ENCODE measurements around the gene NDUFAF8. TPM values are rescaled to one million over a fixed set of nuclear protein-coding genes. Genes with fewer than 3 reads are reported as not detected.

The NDUFAF8 gene
- total and polyA plus RNA-seq, 8 donors = 14.5 to 185 (median 43.4) TPM; not detected in 1

DNA sequence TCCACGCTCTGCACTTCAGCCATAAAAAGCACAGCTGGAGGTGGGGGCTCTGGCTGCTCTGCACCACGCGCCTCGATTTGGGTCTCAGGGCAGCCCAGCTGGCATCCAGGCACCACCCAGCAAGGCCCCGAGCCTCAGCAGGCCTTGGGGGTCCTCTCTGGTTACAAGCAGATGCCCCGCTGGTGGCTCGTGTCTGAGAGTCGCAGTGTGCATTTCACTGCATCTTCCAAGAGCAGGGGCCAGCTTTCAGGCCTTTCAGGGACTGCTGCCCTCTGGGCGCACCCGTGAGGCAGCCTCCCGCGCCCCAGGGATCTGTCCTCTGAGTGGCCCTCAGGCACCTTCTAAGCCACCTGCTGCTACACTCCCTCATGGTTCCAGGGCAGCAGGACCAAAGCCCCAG is 25.5 kb downstream of the NDUFAF8 start:
- intact Hi-C loops (cut with DNase I; ENCODE audit: low total_unique reads) = no loop called here
- DNase-seq = no peak
- no peak overlapping the region for H3K4me3 ChIP-seq
- no peaks in the 10 kb centered on the region for H3K4me1 ChIP-seq
- no peak for TF ChIP-seq EP300 (IDR thresholded peaks at IDR 0.05)
- TF ChIP-seq POLR2A (IDR thresholded peaks at IDR 0.05) = no peak
- peaks cover 65 to 100% (median 94%) of the 10 kb centered on the region in 4 donors for H3K36me3 ChIP-seq
- 93 to 97% (median 94%) methylated on average over 6 to 12 of the region's 12 CpGs for WGBS, 5 donors
- H3K9me3 ChIP-seq = no peaks in the 10 kb centered on the region
- no peaks in the 10 kb centered on the region for H3K27me3 ChIP-seq
- no peak overlapping the region for H3K27ac ChIP-seq

DNA sequence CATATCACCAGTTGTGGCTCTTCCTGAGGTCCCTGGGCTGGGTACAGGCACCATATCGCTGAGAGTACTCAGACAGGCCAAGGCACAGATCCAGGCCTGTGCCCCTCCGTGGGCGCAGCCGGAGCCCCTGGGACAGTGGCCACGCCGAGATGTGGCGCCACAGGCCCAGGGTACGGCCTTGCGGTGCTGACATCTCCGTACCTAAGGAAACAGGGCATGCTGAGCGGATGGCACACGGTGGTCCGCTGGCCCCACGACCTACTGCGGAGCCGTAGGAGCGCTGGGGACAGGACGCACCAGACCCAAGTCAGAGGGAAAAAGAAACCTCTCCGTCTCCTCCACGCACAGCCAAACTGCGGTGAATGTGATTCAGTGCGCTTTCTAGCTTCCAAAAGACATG is 26.5 kb downstream of the NDUFAF8 start:
- Histone ChIP-seq H3K4me1 (no peaks in the 10 kb centered on the region), H3K27me3 (no peaks in the 10 kb centered on the region), H3K36me3 (peaks cover 65 to 100% (median 94%) of the 10 kb centered on the region in 4 donors), H3K4me3 (no peak overlapping the region), H3K27ac (no peak overlapping the region), H3K9me3 (no peaks in the 10 kb centered on the region)
- no peak for DNase-seq
- 96 to 99% (median 97%) methylated on average over 20 to 22 of the region's 22 CpGs for WGBS, 5 donors
- intact Hi-C loops (cut with DNase I; ENCODE audit: low total_unique reads) = no loop called here
- TF ChIP-seq EP300 (IDR thresholded peaks at IDR 0.05) = no peak
- TF ChIP-seq POLR2A (IDR thresholded peaks at IDR 0.05) = no peak
- TF ChIP-seq POLR2AphosphoS5 (IDR thresholded peaks at IDR 0.05) = no peak
- TF ChIP-seq, protein P1, sequence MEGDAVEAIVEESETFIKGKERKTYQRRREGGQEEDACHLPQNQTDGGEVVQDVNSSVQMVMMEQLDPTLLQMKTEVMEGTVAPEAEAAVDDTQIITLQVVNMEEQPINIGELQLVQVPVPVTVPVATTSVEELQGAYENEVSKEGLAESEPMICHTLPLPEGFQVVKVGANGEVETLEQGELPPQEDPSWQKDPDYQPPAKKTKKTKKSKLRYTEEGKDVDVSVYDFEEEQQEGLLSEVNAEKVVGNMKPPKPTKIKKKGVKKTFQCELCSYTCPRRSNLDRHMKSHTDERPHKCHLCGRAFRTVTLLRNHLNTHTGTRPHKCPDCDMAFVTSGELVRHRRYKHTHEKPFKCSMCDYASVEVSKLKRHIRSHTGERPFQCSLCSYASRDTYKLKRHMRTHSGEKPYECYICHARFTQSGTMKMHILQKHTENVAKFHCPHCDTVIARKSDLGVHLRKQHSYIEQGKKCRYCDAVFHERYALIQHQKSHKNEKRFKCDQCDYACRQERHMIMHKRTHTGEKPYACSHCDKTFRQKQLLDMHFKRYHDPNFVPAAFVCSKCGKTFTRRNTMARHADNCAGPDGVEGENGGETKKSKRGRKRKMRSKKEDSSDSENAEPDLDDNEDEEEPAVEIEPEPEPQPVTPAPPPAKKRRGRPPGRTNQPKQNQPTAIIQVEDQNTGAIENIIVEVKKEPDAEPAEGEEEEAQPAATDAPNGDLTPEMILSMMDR (IDR thresholded peaks at IDR 0.05) = no peak

DNA sequence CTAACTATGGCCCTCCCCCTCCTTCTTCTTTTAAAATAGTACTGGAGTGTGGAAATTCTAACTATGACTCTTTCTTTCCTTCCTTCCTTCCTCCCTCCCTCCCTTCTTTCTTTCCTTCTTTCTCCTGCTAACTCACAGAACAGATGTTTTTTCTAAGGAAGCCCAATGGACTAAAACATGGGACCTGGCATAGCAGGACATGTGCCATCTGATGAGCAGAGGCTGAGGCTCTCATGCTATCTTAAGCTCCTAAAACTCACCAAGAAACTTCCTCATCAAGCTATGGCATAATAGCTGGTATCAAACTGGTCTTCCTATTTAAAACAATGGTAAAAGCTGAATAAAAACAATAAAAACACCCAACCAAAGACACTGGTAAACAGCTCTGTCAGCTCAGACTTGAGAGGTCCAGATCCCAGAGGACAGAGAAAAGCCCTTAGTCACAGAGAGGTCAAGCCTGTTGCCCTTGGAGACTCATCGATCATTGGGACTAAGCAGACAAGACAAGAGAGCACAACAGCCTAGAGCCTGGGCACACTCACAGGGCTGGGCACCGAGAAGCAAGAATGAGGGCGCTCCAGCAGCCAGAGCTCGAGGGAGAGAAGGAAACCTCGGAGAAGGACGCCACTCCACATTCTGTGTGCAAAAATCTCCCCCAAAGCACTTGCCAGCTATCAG is 28.4 kb downstream of the NDUFAF8 start:
- Histone ChIP-seq H3K27me3 (no peaks in the 10 kb centered on the region), H3K4me1 (peaks cover 0 to 8% (median 0%) of the 10 kb centered on the region in 4 donors), H3K27ac (peak overlapping the region in 1 of 5 donors; percentile 4), H3K36me3 (peaks cover 51 to 98% (median 94%) of the 10 kb centered on the region in 4 donors), H3K4me3 (no peak overlapping the region), H3K9me3 (no peaks in the 10 kb centered on the region)
- intact Hi-C loops (cut with DNase I; ENCODE audit: low total_unique reads) = no loop called here
- 92 to 94% (median 93%) methylated on average over 6 of the region's 6 CpGs for WGBS, 5 donors
- DNase-seq = no peak
- TF ChIP-seq POLR2A (IDR thresholded peaks at IDR 0.05) (no peak), EP300 (IDR thresholded peaks at IDR 0.05) (no peak), POLR2AphosphoS5 (IDR thresholded peaks at IDR 0.05) (no peak)
- TF ChIP-seq, protein P1 (IDR thresholded peaks at IDR 0.05) = no peak

DNA sequence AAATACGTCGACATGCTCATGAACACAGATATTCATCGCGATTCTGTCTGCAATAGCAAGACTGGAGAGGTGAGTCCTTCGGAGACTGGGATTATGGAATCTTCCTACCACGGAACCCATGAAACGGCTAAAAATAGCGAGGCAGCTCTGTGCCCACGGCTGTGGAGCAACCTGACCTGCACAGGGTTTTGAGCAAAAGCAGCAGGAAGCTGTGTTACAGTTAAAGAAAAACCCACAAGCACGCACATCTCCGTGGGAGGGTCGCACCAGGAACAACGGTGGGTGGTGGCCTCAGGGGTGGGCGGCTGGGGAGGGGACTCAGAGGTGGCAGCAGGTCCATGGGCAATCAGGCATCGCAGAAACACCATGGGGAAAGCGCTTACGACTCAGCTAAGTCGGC is 31.2 kb downstream of the NDUFAF8 start:
- 90 to 94% (median 93%) methylated on average over 18 of the region's 18 CpGs for WGBS, 5 donors
- H3K36me3 ChIP-seq = peaks cover 53 to 98% (median 94%) of the 10 kb centered on the region in 4 donors
- H3K27ac ChIP-seq = no peak overlapping the region
- no peaks in the 10 kb centered on the region for H3K9me3 ChIP-seq
- TF ChIP-seq EP300 (IDR thresholded peaks at IDR 0.05) (no peak), POLR2A (IDR thresholded peaks at IDR 0.05) (no peak), POLR2AphosphoS5 (IDR thresholded peaks at IDR 0.05) (no peak)
- TF ChIP-seq, protein P1 (IDR thresholded peaks at IDR 0.05) = no peak
- peaks cover 0 to 14% (median 3%) of the 10 kb centered on the region in 4 donors for H3K4me1 ChIP-seq
- DNase-seq = no peak
- no peaks in the 10 kb centered on the region for H3K27me3 ChIP-seq
- intact Hi-C loops (cut with DNase I; ENCODE audit: low total_unique reads) = no loop called here
- no peak overlapping the region for H3K4me3 ChIP-seq

DNA sequence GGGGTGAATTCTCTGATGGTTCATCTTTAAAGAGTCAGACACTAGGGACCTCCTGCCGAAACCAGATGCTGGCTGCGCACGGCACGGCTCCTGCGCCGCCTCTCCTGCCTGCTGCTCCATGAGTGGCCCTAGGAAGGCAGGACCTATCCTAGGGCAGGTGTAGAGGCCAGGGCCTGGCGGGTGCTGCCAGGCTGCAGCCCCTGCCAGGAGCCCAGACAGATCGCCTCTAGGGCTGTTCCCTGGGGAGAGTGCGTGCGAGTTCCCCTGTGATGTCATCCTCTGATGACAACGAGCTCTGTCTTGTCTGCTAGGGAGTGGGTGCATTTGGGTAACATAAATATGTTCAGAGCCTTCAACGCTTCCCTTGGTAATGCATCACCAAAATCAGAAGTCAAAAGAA is 32.1 kb downstream of the NDUFAF8 start:
- intact Hi-C loops (cut with DNase I; ENCODE audit: low total_unique reads) = no loop called here
- TF ChIP-seq, protein P1 (IDR thresholded peaks at IDR 0.05) = no peak
- TF ChIP-seq EP300 (IDR thresholded peaks at IDR 0.05) = no peak
- TF ChIP-seq POLR2AphosphoS5 (IDR thresholded peaks at IDR 0.05) = no peak
- no peak for TF ChIP-seq POLR2A (IDR thresholded peaks at IDR 0.05)
- WGBS, 5 donors = 93 to 97% (median 95%) methylated on average over 10 to 12 of the region's 12 CpGs

More for the DNA sequence above, 32.1 kb downstream of the NDUFAF8 start:
- no peak overlapping the region for H3K27ac ChIP-seq
- H3K36me3 ChIP-seq = peaks cover 51 to 98% (median 92%) of the 10 kb centered on the region in 4 donors
- H3K4me3 ChIP-seq = no peak overlapping the region
- no peaks in the 10 kb centered on the region for H3K9me3 ChIP-seq
- peaks cover 0 to 14% (median 3%) of the 10 kb centered on the region in 4 donors for H3K4me1 ChIP-seq
- no peaks in the 10 kb centered on the region for H3K27me3 ChIP-seq
- DNase-seq = no peak
